Measurements from ENCODE around the gene NT5E. TPM values are rescaled to one million over a fixed set of nuclear protein-coding genes. Genes with fewer than 3 reads are reported as not detected.

The NT5E gene
- total RNA-seq, 4 donors from 2014 or later = 15.5 to 38.8 (median 22.7) TPM

DNA sequence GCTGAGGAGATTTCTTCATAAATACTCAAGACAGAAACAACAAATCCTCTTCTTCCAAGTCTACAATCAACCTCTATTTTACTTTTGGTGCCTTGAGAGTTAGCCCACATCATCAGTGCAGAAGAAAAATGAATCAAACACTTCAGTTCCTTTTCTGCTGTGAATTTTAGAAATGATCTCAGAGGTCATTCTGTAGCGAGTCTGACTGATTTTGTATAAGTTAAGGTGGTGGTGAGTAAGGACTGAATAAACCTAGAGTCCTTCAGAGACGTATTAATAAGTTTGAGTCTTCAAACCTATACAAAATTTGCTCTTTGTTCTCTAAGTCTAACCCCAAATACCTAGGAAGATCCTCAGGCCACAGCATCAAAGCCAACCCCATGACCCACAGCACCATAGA, 33.1 kb upstream of the NT5E start:
- TF ChIP-seq, protein P1, sequence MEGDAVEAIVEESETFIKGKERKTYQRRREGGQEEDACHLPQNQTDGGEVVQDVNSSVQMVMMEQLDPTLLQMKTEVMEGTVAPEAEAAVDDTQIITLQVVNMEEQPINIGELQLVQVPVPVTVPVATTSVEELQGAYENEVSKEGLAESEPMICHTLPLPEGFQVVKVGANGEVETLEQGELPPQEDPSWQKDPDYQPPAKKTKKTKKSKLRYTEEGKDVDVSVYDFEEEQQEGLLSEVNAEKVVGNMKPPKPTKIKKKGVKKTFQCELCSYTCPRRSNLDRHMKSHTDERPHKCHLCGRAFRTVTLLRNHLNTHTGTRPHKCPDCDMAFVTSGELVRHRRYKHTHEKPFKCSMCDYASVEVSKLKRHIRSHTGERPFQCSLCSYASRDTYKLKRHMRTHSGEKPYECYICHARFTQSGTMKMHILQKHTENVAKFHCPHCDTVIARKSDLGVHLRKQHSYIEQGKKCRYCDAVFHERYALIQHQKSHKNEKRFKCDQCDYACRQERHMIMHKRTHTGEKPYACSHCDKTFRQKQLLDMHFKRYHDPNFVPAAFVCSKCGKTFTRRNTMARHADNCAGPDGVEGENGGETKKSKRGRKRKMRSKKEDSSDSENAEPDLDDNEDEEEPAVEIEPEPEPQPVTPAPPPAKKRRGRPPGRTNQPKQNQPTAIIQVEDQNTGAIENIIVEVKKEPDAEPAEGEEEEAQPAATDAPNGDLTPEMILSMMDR (IDR thresholded peaks at IDR 0.05; ENCODE audit: low read depth) = no peak

DNA sequence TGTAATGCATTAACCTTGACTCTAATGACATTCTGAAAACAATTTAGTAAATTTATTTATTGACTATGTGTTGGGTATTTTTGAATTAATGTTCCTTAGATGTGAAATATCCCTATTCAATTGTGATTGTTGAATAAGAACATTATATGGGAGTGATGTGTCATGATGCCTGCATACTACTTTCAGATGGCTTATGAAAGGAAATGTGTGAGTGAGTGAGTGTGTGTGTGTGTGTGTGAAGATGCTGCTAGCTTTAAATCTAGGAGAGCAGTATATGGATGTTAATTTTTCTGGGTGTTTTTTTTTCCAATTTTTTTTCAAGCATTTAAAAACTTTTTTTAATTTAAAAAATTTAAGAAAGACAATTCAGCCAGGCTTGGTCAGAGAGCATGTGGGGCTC, 32.5 kb upstream of the NT5E start:
- TF ChIP-seq, protein P1 (IDR thresholded peaks at IDR 0.05; ENCODE audit: low read depth) = no peak

DNA sequence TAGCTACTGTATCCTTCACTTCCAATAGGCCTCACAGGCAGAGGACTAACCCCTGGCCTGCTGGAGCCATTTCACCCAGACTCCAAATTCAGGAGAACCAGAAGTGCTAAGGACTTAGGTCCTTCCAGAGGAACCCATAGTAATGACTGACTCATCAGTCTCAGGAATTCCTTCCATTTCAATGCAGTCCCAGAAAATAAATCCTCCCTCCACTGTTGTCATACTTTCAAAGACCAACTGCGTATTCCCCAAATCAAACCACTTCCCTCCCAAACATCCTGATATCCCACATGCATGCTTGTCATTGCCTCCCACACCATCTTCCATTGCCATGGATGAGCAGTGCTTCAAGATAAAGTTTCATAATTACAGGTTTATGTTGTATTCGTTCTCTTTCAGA, 31.8 kb upstream of the NT5E start:
- TF ChIP-seq, protein P1 (IDR thresholded peaks at IDR 0.05; ENCODE audit: low read depth) = no peak

DNA sequence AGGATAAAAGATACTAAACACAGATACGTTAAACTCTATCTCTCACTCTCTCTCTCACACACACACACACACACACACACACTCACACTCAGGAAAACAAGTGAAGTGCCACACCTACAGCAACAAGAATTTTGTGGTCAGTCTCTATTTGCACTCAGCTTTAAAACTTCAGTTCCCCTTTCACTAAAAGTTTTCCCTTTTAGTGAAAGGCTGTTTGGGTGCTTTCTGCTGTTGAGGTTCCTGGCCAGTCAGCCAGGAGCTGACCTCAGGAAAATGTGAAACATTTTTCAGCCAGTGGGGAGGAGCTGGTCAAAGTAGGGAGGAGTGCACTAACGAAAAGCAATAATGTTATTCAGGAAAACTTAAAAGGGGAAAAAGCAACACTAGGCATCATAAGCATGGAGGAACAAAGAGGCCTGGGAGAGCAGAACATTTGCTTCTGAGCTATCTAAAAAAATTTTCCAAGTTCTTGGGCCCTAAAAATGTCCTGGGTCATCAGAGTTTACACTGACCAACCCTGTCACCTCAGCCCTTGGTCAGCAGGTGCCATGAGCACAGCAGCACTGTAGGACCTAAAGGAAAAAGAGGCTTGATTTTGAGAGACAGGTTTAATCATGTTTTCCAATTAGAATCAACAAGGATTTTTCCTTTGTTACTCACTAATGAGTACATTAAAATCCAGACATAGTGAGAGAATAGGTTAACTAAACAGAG, 30.7 kb upstream of the NT5E start:
- TF ChIP-seq, protein P1 (IDR thresholded peaks at IDR 0.05; ENCODE audit: low read depth) = no peak

DNA sequence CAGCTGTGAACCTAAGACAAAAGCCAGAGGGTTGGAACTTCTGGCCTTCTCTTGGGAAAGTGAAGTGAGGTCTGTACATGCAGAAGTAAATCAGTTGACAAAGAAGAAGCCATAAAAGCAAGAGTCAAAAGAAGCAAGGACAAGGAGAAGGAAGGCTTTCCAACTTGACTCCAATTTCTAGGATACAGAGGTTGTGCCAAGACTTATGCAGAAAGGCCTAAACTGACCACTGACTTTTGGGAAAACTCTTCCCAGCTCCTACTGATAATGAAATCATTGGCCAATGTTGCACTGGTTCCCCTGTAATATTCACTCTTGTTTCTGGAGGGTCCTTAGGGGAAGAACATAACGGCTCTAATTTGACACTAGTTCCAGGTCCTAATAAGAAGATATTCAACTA, 29.3 kb upstream of the NT5E start:
- TF ChIP-seq, protein P1 (IDR thresholded peaks at IDR 0.05; ENCODE audit: low read depth) = no peak

DNA sequence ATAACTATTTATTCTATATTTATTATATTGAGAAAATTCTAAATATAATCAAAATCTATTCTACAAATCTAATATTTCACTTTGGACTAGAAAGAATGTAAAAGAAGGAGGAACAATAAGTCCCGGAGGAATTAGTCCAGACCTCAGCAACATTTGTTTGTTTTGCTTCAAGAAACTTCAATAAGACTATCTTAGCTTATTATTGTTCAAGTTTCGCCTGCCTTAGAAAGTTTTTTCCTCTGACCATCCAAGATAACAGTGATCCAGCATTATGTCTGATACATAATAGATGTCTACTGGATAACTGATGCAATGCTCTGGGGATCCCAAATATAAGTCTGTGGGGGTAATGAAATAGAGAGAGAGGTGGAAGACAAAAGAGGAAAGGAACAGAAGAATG, 28.7 kb upstream of the NT5E start:
- TF ChIP-seq, protein P1 (IDR thresholded peaks at IDR 0.05; ENCODE audit: low read depth) = no peak

DNA sequence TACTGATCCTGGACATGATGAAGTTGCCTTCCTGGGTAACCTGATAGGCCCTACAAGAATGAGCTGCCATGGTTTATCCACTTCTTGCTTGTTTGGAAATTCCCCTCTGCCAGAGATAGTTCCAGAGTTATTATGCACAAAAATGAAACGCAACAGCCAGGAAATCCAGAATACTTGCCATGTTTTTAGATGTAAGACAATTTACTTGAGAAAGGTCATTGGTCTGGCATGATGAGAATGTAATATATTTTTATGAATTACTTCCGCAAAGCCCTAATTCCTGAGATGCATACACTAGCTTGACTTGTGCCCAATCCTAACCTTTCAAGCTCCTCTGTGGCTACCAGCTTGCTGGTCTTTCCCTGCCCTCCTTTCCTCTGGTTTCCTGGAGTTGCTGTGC, 27.9 kb upstream of the NT5E start:
- TF ChIP-seq, protein P1 (IDR thresholded peaks at IDR 0.05; ENCODE audit: low read depth) = no peak

All from subcutaneous adipose tissue (tissue), 4 donors.